ENCODE measurements around the gene COL4A6.
"Not testable (repeated sequence)": the region's sequence is repeated elsewhere in the genome, so short reads cannot be mapped to it uniquely, and the experiment has no call there.

COL4A6 gene

GRCh38 chrX:108412783-108413182, 25.4 kb downstream of the COL4A6 start:
- DNase-seq (ENCODE audit: insufficient read length, low spot score) (no peak), FAIRE-seq (no peak)

DNA sequence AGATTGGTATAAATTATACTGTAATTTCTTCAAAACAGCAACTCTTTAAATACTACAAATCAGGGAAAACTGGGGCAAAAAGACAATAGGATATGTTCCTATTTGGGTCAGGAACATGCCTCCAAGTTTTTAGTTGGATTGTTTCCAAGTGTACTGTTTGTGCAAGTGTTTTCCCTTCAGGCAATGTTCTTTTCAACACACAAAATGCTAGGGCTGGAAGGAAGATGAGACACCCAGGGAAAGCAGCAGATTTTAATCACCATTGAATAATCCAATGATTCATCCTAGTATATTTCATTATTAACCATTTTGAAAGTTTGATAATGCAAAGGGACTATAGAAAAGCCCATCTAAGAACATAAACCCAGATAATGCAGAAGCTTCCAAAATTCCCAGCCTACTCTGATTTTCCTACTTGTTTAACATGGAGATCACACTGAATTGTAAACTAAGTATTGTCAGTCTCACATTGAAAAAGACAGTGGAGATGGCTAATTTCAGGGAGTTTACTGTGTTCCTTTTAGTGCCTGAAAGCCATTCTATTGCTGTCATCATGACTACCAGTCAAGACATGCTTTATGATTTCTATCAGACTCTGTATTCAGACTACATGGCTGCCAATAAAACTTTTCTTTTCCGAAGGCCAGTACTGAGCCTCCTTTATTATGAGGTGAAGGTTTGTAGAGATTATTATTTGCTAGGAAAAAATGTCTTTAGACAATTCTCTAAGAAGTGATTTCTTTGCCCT, 38.6 kb downstream of the COL4A6 start:
- no peak for FAIRE-seq

DNA sequence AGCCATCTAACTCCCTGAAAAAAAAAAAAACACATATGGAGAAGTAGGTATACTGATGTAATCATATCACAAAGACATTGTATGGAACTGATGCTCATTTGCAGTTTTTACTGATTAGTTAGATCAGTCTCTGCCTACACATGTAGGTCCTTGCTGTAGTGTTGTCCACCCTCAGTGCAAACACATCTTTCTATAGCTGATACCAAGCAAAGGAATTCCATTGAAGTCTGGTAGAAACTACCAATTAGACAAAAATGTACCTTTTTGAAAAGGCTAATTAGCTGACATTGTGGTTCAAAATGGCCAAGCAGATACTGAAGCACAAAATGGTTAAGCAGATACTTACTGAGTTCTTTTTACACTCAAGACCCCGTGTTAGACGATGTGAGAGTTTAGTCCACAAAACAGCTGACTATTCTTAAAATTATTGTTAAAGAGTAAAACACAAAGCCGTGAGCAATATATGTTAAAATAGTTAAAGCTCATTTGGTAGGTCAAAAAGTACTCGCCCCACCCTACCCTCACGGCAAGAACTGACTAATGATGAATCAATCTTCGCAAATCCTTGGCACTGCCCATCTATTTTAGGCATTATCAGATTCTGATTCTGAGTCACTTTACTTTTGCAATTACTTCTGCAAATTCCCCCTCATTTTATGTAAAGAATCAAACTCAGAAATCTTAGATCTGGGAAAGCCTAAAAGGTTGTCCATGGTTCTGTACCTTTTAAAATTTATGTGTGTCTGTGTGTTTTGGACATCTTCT, 40.4 kb downstream of the COL4A6 start:
- DNase-seq (ENCODE audit: insufficient read length, low spot score) (no peak), FAIRE-seq (no peak)

More for the DNA sequence above, 38.6 kb downstream of the COL4A6 start:
- DNase-seq (ENCODE audit: insufficient read length, low spot score), result no peak

GRCh38 chrX:108396986-108397385, 41.2 kb downstream of the COL4A6 start:
- DNase-seq (ENCODE audit: insufficient read length, low spot score), result no peak
- no peak for FAIRE-seq

DNA sequence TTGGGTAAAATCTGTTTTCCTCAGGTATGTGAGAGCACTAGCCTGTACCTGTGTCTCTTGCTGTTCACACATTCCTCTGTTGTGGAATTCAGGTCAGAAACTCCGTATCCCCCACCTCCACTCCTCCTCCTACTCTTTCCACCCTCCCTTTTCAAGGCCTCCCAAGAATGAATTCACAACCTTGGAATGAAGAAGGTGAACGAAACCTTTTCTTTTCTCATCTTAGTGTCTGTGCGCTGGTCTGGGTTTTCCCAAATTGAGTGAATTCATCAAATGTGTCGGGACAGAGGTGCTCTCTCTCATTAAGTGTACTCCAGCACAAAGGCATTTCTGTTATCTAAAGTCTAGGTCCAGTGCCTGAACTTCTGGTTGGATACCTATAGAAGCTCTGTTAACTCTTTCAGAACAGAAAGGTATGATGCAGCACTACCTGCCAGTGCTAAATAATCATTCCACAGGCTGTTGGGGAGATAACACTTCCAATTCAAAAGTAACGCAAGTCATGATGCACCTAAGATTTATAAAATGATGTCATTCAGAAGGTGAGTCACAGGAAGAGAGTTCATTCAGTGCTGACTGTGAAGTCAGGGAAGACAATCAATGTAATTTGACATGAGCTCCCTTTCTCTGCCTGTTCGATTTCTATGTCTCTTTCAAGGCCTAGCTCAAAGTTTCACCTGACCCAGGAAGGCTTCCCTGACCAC, 41.9 kb downstream of the COL4A6 start:
- no peak for DNase-seq (ENCODE audit: insufficient read length, low spot score)
- FAIRE-seq, result no peak

DNA sequence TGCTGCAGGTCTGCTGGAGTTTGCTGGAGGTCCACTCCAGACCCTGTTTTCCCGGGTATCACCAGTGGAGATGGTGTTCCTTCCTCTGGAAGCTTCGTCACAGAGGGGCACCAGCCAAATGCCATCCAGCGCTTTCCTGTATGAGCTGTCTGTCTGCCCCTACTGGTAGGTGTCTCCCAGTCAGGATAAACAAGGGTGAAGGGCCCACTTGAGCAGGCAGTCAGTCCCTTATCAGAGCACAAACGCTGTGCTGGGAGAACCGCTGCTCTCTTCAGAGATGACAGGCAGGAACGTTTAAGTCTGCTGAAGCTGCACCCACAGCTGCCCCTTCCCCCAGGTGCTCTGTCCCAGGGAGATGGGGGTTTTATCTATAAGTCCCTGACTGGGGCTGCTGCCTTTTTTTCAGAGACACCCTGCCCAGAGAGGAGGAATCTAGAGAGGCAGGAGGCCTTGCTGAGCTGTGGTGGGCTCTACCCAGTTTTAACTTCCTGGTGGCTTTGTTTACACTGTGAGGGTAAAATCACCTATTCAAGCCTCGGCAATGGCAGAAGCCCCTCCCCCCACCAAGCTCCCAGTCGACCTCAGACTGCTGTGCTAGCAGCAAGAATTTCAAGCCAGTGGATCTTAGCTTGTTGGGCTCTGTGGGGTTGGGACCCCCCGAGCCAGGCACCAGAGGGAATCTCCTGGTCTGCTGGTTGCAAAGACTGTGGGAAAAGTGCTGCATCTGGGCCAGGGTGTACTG, 47.1 kb downstream of the COL4A6 start:
- not testable (repeated sequence) for DNase-seq (ENCODE audit: insufficient read length, low spot score); FAIRE-seq

- DNase-seq (ENCODE audit: insufficient read length, low spot score) (no peak), FAIRE-seq (no peak)
Observed at GRCh38 chrX:108384783-108385182, 53.4 kb downstream of the COL4A6 start.

GRCh38 chrX:108380222-108380621, 58.0 kb downstream of the COL4A6 start:
- DNase-seq (ENCODE audit: insufficient read length, low spot score), result no peak
- no peak for FAIRE-seq

DNA sequence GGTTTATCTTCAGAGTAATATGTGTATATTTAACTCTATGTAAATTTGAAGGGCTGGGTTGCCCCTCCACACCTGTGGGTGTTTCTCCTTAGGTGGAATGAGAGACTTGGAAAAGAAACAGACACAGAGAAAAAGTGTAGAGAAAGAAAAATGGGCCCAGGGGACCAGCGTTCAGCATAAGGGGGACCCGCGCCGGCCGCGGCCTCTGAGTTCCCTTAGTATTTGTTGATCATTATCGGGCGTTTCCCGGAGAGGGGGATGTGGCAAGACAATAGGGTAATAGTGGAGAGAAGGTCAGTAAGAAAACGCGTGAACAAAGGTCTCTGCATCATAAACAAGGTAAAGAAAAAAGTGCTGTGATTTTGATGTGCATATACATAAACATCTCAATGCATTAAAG, 61.4 kb downstream of the COL4A6 start:
- DNase-seq (ENCODE audit: insufficient read length, low spot score); FAIRE-seq: not testable (repeated sequence)

DNA sequence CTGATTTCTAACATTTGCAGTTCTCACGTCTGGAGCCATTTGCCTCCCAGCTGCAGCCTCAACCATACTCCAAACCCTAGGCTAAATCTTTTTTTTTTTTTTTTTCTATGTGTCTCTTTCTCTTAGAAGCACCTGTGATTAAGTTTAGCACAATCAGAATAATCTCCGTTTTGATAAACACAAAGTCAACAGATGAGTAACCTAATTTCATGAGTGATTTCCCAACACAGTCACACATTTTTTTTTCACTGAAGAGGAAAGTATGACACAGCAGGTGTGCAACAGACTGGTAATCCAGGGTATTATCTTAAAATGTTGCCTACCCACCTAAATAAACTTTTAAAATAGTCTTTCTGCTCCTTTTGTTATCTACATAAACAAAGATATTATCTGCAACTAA, 62.6 kb downstream of the COL4A6 start:
- not testable (repeated sequence) for FAIRE-seq; DNase-seq (ENCODE audit: insufficient read length, low spot score)

GRCh38 chrX:108366644-108367406, 71.4 kb downstream of the COL4A6 start:
- DNase-seq (ENCODE audit: insufficient read length, low spot score) (no peak), FAIRE-seq (no peak)

GRCh38 chrX:108362026-108362425, 76.2 kb downstream of the COL4A6 start:
- no peak for FAIRE-seq
- DNase-seq (ENCODE audit: insufficient read length, low spot score), result no peak

DNA sequence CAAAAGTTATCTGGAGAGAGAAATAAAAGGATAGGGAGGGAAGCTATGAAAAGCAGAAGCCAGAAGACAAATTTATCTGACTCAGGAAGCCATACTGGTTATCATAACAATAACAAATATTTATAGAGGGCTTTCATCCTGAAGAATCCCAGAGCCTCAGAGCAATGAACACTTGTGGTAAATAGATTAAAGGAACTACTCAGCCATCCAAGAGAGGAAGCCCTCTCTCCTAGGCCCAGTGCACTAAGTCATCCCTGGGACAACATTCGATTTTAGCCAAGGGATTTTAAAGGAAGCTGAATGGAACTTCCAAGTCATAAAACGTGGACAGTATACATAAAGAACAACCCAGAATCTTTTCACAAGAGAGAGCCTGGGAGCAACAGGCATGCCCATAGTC, 76.9 kb downstream of the COL4A6 start:
- DNase-seq (ENCODE audit: insufficient read length, low spot score), result no peak
- no peak for FAIRE-seq

DNA sequence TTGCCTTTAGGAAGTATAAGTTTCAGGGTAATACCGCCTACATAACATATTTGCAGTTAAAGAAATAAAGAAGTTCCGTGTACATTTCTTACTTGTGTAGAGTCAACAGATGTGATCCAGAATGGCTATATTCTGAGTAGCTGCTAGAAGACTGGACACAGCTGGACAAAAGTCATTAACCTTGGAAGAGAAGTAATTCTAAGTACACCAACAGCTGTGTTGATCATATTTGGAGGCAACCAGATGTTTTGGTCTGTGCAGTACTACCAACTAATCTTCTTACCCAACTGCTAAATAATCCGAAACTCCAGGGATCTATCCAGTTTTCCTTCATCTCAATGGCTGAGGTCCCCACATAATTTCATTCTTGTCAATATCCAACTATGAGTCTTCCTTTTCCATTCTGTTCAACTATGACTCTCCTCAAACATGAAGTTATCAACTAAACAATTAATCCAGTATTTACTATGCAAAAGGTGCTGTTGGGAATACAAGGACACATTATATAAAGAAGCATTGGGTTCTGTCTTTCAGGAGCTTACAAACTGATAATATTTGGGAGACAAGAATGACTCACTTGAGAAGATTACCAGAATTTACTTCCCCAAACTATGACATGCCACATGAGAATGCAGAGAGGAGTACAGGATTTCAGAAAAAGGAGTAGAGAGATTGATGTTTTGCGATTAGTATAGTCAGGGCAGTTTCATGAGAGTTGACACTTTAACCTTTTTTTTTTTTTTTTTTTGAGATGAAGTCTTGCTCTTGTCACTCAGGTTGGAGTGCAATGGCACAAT, 78.2 kb downstream of the COL4A6 start:
- DNase-seq (ENCODE audit: insufficient read length, low spot score) (no peak), FAIRE-seq (no peak)

DNA sequence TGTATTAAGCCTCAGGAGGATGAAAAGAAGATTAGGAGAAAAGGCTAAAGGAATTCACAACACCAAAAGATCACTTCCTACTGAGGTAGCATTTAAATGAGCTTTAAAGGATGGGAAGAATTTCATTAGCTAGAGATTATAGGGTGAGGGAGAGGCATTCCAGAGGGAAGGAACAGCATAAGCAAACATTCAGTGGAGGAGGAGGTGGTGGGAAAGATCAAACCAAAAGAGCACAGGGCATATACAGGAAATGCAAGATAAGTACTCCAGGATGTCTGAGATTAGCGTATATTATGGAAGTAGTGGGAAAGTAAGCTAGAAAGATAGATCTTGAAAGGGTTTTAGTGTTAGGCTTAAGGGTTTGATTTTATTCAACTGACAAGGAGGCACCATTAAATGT, 84.8 kb downstream of the COL4A6 start:
- no peak for DNase-seq (ENCODE audit: insufficient read length, low spot score)
- FAIRE-seq, result no peak

GRCh38 chrX:108349210-108349609, 89.0 kb downstream of the COL4A6 start:
- no peak for DNase-seq (ENCODE audit: insufficient read length, low spot score)
- no peak for FAIRE-seq

- FAIRE-seq (no peak), DNase-seq (ENCODE audit: insufficient read length, low spot score) (no peak)
Observed at GRCh38 chrX:108348525-108348924, 89.7 kb downstream of the COL4A6 start.

GRCh38 chrX:108347800-108348199, 90.4 kb downstream of the COL4A6 start:
- FAIRE-seq (no peak), DNase-seq (ENCODE audit: insufficient read length, low spot score) (no peak)

DNA sequence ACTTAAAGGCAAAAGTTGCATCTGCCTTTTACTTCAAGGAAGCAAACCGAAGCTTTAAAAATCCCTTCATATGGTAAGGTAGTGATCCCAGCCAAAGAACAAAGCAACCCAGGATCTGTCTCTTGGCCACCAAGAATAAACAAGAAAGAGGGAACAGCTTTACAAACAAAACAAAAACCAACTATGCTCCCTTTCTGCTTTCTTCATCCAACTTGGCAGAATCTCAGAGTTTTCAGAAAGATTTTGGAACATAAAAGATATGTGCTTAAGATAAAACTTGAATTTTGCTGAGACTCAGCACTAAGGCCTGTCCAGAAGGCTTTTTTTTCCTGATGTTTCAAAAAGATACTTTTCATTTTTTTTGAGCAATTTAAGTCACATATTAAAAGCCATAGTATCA, 94.0 kb downstream of the COL4A6 start:
- DNase-seq (ENCODE audit: insufficient read length, low spot score) (no peak), FAIRE-seq (no peak)
